ENCODE results near the gene SPTBN5.

SPTBN5 gene

DNA sequence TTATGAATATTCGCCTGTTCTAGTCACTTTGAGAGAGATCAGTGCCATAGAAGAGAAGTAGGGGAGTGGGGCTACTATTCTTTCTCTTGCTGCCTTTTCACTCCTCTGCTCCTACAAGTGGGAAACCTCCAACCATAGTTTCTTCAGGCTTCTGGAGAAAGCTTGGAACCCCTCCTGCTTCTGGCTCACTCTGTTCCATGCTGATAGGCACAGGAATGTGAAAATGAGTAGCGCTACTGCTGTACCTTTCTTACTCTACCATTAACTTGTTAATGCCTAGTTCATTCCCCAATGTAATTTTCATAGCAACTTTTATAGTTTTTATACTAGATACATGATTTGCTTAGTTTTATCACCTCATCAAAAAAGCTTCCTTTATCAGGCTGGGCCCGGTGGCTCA lies 92.7 kb downstream of the SPTBN5 start:
- TF ChIP-seq SIN3A (IDR thresholded peaks at IDR 0.05; ENCODE audit: borderline replicate concordance, insufficient read depth, low read length) (no peak), TAF1 (IDR thresholded peaks at IDR 0.05; ENCODE audit: borderline replicate concordance, insufficient read depth, low read length) (no peak), FOXP2 (optimal IDR thresholded peaks at IDR 0.05; ENCODE audit: borderline replicate concordance, extremely low read depth, extremely low read length, insufficient read depth) (no peak), POLR2AphosphoS5 (IDR thresholded peaks at IDR 0.05; ENCODE audit: low read depth, low read length) (no peak)
- TF ChIP-seq, protein P1, sequence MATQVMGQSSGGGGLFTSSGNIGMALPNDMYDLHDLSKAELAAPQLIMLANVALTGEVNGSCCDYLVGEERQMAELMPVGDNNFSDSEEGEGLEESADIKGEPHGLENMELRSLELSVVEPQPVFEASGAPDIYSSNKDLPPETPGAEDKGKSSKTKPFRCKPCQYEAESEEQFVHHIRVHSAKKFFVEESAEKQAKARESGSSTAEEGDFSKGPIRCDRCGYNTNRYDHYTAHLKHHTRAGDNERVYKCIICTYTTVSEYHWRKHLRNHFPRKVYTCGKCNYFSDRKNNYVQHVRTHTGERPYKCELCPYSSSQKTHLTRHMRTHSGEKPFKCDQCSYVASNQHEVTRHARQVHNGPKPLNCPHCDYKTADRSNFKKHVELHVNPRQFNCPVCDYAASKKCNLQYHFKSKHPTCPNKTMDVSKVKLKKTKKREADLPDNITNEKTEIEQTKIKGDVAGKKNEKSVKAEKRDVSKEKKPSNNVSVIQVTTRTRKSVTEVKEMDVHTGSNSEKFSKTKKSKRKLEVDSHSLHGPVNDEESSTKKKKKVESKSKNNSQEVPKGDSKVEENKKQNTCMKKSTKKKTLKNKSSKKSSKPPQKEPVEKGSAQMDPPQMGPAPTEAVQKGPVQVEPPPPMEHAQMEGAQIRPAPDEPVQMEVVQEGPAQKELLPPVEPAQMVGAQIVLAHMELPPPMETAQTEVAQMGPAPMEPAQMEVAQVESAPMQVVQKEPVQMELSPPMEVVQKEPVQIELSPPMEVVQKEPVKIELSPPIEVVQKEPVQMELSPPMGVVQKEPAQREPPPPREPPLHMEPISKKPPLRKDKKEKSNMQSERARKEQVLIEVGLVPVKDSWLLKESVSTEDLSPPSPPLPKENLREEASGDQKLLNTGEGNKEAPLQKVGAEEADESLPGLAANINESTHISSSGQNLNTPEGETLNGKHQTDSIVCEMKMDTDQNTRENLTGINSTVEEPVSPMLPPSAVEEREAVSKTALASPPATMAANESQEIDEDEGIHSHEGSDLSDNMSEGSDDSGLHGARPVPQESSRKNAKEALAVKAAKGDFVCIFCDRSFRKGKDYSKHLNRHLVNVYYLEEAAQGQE (IDR thresholded peaks at IDR 0.05; ENCODE audit: insufficient read depth in 1 of 2, low read depth in 2 of 2, low read length in 2 of 2) = no peak

DNA sequence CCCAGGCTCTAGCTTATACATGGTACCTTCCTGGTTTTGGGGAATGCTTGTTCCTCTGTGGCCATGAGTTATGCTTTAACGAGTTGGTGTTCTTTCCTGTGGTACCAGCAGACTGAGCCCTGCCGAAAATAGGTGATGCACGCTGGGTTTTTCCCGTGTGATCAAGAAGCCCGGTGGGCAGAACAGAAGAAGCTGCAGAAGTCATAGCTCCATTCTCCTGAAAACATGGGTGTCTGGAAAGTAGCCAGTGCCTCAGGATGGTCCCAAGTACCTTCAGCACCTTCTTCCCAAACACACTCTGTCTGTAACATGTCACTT lies 94.4 kb downstream of the SPTBN5 start:
- TF ChIP-seq SIN3A (IDR thresholded peaks at IDR 0.05; ENCODE audit: borderline replicate concordance, insufficient read depth, low read length) (no peak), FOXP2 (optimal IDR thresholded peaks at IDR 0.05; ENCODE audit: borderline replicate concordance, extremely low read depth, extremely low read length, insufficient read depth) (no peak), POLR2AphosphoS5 (IDR thresholded peaks at IDR 0.05; ENCODE audit: low read depth, low read length) (no peak)

DNA sequence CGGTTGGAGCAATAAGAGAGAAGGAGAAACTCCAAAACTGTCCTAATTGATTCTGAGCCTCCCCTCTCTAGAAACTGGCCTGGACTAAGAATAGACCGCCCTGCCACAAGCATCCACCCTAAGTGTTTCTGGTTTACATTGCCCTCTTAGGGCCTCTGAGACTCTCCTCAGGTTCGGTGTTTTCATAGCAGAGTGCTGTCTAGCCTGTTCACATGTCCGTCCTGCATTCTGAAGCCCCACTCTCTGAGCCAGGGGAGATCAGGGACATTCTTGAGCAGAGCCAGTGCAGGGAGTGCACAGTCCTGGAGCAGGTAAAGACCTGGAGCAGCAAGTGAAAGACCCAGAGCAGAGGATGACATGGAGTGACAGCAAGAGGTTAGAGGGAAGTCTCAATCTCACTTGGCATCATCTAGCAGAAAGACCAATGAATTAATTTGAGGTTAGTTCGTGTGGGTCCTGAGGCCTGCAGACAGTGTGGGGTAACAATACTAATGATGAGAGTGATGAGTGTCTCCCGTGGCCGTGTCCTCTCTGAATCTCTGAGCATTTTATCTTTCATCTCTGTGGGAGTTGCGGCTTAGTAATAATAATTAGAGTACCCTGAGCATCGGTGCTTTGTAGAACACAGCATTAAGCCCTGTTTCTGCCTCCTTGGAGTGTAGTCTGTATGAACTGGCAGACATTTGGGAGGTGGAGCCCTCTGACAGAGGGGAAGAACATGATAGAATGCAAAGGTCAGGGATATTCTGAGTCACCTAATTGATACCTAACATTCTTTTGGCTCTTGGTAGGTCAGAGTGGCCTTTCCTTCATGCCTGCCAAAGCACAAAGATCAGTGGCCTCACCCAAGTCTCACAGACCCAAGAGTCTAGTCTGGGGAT lies 95.0 kb downstream of the SPTBN5 start:
- TF ChIP-seq, protein P1 (IDR thresholded peaks at IDR 0.05; ENCODE audit: insufficient read depth in 1 of 2, low read depth in 2 of 2, low read length in 2 of 2) = no peak
- no peak for TF ChIP-seq TAF1 (IDR thresholded peaks at IDR 0.05; ENCODE audit: borderline replicate concordance, insufficient read depth, low read length)
- no peak for TF ChIP-seq SIN3A (IDR thresholded peaks at IDR 0.05; ENCODE audit: borderline replicate concordance, insufficient read depth, low read length)
- TF ChIP-seq FOXP2 (optimal IDR thresholded peaks at IDR 0.05; ENCODE audit: borderline replicate concordance, extremely low read depth, extremely low read length, insufficient read depth) = no peak
- TF ChIP-seq POLR2AphosphoS5 (IDR thresholded peaks at IDR 0.05; ENCODE audit: low read depth, low read length) = no peak
